ENCODE results near the gene RRM2. TPM values are rescaled to one million over a fixed set of nuclear protein-coding genes. Genes with fewer than 3 reads are reported as not detected.
"Not testable (repeated sequence)": the region's sequence is repeated elsewhere in the genome, so short reads cannot be mapped to it uniquely, and the experiment has no call there.

Gene RRM2
- total RNA-seq, 2 donors from 2014 or later = 375 to 624 TPM

DNA sequence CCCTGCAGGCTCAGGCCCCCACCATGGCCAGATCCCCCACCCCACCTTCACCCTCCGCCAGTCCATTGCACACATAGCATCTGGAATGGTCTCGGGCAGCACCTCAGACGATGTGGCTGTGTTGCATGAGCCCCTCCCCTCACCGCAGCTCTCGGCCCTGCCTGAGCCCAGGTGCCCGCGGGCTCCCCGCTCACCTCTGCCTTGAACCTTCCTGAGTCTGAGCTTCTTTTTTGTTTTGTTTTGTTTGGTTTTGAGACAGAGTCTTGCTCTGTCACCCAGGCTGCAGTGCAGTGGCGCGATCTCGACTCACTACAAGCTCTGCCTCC is 20.1 kb downstream of the RRM2 start:
- no peaks in the 10 kb centered on the region for H3K36me3 Mint-ChIP-seq
- peaks cover 8 to 11% of the 10 kb centered on the region in 2 donors for H3K4me1 Mint-ChIP-seq (ENCODE audit: low read depth in 2 of 2)
- H3K4me3 Mint-ChIP-seq = no peak overlapping the region
- ATAC-seq (no peak), DNase-seq (ENCODE audit: low spot score) (no peak)
- H3K27me3 Mint-ChIP-seq = no peaks in the 10 kb centered on the region
- peak overlapping the region in 1 of 2 donors; percentile 61 for H3K27ac Mint-ChIP-seq
- no peaks in the 10 kb centered on the region for H3K9me3 Mint-ChIP-seq

DNA sequence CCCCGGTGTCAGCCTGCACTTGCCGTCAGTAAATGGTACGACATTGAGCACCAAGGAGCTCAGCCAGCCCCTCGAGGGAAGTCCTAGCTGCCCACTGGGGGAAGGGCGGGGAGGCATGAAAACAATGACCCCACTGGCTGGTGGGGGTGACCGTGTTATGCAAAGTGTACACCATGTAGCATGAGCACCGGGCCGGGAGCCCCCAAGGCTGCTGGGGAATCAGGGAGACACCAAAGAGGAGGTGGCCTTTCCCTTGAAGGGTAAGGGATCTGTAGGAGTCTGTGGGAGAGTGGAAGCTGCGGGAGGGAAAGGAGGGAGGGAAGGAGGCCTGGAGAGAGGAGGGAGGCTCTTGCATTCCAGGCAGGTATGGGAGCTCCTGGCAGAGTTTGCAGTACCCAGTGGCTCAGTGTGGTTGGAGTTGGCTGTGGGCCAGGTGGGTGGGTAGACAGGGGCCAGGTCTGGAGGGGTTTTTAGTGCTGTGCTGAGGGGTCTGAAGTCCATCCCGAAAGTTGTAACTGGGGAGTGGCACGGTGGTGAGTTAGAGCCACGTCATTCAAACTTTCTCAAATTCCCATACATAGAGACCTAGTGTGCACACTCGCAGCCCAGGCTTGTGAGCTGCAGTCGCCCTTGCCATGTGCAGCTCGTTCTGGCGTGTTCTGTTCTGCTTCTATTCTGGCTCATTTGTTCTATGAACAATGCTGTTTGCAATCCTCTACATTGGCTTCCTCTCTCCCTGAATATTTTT is 22.4 kb downstream of the RRM2 start:
- peaks cover 6% of the 10 kb centered on the region for H3K36me3 Mint-ChIP-seq
- DNase-seq (ENCODE audit: low spot score) (no peak), ATAC-seq (no peak)
- no peaks in the 10 kb centered on the region for H3K9me3 Mint-ChIP-seq
- no peaks in the 10 kb centered on the region for H3K27me3 Mint-ChIP-seq
- no peak overlapping the region for H3K27ac Mint-ChIP-seq
- H3K4me3 Mint-ChIP-seq = no peak overlapping the region
- H3K4me1 Mint-ChIP-seq (ENCODE audit: low read depth in 2 of 2) = peaks cover 11 to 13% of the 10 kb centered on the region in 2 donors

DNA sequence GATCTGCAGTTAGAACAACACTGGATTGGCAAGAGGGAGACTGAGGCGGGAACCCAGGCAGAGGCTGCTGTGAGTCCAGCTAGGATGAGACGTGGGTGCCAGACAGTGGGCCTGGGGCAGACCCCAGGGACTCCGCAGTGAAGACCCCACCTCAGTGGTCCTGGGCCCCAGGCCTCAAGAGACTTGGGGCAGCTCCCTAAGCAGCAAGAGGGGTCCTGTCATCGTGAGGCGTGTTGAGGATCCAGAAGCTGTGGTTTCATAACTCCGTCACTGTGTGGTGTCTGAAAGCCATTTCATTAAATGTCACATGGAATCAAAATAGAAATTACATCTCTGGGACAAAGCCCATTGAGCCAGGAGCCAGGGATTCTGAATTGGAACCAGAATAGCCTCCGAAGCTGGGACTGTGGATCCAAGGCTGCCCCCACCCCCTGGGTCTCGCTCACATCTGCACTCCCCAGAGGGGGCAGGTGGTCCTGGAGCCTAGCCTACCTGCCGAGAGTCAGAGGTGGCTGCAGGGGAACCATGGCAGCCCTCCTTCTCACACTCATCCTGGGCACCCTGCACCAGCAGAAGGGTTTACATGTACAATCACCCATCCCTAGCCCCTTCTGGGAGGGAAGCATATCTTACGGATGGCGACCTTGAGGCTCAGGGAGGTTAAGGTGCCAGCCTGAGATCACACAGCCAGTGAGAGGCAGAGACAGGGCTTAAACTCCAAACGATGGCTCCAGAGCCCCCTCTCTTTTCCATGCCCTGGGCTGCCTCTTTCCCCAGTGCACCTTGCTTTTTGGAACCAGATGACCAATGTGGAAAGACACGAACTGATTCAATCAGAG is 23.2 kb downstream of the RRM2 start:
- Mint-ChIP-seq H3K36me3 (peaks cover 10% of the 10 kb centered on the region), H3K4me3 (no peak overlapping the region), H3K9me3 (no peaks in the 10 kb centered on the region), H3K27me3 (no peaks in the 10 kb centered on the region), H3K4me1 (ENCODE audit: low read depth in 2 of 2) (peaks cover 15 to 18% of the 10 kb centered on the region in 2 donors), H3K27ac (no peak overlapping the region)
- no peak for DNase-seq (ENCODE audit: low spot score)
- no peak for ATAC-seq

DNA sequence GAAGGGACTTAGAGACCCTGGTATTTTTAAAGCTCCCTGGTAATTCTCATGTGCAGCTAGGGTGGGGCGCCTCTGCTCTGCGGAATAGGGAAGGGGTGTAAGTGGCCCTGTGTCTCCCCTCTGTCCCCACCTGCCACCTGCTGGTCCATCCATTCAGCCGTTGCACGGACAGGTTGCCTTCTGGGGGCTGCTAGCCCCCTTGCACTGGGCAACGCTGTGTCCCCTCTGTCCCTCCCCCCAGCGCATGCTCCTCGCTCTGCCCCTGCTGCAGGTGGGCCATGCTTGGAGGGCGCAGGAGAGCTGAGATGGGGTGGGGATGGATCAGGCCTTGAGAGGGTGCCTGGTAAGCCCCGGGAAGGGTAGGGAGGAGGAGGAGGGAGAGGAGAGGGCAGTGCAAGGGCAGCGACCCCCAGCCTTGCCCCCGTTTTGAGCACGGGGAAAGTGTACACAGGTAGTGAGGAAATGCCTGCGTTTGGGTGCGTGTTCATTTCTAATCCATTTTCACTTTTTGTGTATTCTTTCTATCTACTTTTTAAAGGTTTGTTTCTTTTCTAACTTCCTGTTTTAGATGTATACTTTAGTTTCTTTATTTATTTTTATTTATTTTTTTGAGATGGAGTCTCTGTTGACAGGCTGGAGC is 23.9 kb downstream of the RRM2 start:
- no peak for DNase-seq (ENCODE audit: low spot score)
- H3K9me3 Mint-ChIP-seq = no peaks in the 10 kb centered on the region
- H3K4me3 Mint-ChIP-seq = no peak overlapping the region
- H3K27ac Mint-ChIP-seq = no peak overlapping the region
- ATAC-seq = no peak
- no peaks in the 10 kb centered on the region for H3K27me3 Mint-ChIP-seq
- peaks cover 12 to 15% of the 10 kb centered on the region in 2 donors for H3K4me1 Mint-ChIP-seq (ENCODE audit: low read depth in 2 of 2)
- H3K36me3 Mint-ChIP-seq = peaks cover 10% of the 10 kb centered on the region

DNA sequence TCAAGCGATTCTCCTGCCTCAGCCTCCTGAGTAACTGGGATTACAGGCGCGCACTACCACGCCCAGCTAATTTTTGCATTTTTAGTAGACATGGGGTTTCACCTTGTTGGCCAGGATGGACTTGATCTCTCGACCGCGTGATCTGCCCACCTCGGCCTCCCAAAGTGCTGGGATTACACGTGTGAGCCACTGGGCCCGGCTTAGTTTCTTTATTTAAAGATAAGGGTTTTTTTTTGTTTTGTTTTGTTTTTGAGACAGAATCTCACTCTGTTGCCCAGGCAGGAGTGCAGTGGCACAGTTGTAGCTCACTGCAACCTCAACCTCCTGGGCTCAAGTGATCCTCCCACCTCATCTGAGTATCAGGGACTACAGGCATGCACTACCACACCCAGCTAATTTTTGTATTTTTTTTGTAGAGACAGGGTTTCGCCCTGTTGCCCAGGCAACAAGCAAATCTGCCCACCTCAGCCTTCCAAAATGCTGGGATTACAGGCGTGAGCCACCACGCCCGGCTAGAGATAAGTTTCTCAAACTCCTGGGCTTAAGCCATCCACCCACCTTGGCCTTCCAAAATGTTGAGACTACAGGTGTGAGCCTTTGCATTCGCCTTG is 24.6 kb downstream of the RRM2 start:
- Mint-ChIP-seq H3K36me3 (peaks cover 10% of the 10 kb centered on the region), H3K4me1 (ENCODE audit: low read depth in 2 of 2) (peaks cover 9 to 10% of the 10 kb centered on the region in 2 donors)
- ATAC-seq; H3K27me3 Mint-ChIP-seq; H3K27ac Mint-ChIP-seq; H3K4me3 Mint-ChIP-seq; DNase-seq (ENCODE audit: low spot score); H3K9me3 Mint-ChIP-seq: not testable (repeated sequence)

DNA sequence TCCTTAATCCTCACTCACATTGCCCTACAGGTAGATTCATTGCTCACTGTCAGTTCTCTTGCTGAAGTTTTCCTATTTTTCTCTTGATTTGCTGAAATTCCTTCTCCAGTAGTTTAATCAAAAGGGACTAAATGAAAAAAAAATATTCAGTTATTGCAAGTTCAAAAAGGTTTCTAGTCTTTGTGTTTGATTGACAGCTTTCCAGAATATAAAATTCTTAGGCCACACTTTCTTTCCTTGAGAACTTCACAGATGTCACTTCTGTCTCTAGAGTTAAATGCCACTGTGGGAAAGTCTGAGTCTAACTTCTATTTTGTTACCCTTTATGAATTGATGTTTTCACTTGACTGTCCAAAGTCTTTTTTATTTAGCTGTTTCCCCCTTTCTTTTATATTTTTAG is 25.7 kb downstream of the RRM2 start:
- ATAC-seq = no peak
- H3K4me1 Mint-ChIP-seq (ENCODE audit: low read depth in 2 of 2) = peaks cover 9 to 10% of the 10 kb centered on the region in 2 donors
- no peaks in the 10 kb centered on the region for H3K27me3 Mint-ChIP-seq
- peaks cover 10% of the 10 kb centered on the region for H3K36me3 Mint-ChIP-seq
- no peaks in the 10 kb centered on the region for H3K9me3 Mint-ChIP-seq
- H3K4me3 Mint-ChIP-seq = no peak overlapping the region
- no peak overlapping the region for H3K27ac Mint-ChIP-seq
- DNase-seq (ENCODE audit: low spot score) = no peak

DNA sequence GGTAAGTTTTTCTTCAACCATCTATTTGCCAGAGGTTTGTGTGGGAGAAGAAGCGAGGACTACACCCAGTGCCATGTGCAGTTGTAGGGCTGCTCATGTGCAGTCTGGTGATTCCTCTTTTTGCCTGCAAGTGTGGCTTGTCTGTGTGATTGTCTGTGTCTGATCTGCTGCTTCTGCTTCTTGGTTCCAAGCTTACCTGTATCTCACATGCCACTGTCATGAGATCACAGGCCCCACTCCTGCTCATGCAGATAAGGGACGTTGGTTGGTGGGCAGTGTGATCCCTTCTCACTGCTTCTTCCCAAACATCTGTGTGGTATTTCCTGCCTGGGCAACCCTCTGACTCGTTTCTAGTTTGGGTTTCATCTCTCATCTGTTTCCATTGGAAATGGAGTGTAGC is 27.1 kb downstream of the RRM2 start:
- Mint-ChIP-seq H3K27me3 (no peaks in the 10 kb centered on the region), H3K4me1 (ENCODE audit: low read depth in 2 of 2) (peaks cover 9 to 10% of the 10 kb centered on the region in 2 donors), H3K36me3 (peaks cover 10% of the 10 kb centered on the region), H3K27ac (peak overlapping the region in 1 of 2 donors; percentile 19), H3K4me3 (no peak overlapping the region), H3K9me3 (no peaks in the 10 kb centered on the region)
- ATAC-seq = no peak
- no peak for DNase-seq (ENCODE audit: low spot score)

DNA sequence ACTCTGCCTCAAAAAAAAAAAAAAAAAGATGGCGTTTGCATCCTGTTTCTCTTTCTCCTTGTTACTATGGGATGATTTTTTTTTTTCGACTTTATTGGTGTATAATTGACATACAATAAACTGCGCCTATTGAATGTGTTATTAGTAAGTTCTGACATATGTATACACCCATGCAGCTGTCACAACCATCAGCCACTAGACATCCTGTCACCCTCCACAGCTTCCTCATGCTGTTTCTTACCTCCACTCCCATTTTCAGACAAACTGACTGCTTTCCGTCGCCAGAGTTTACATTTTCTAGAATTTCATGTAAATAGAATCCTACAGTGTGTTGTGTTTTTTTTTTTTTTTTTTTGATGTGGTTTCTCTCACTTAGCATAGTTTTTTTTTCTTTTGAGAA is 27.9 kb downstream of the RRM2 start:
- DNase-seq (ENCODE audit: low spot score) (no peak), ATAC-seq (no peak)
- peak overlapping the region in 1 of 2 donors; percentile 40 for H3K27ac Mint-ChIP-seq
- no peak overlapping the region for H3K4me3 Mint-ChIP-seq
- peaks cover 9 to 10% of the 10 kb centered on the region in 2 donors for H3K4me1 Mint-ChIP-seq (ENCODE audit: low read depth in 2 of 2)
- H3K27me3 Mint-ChIP-seq = no peaks in the 10 kb centered on the region
- peaks cover 10% of the 10 kb centered on the region for H3K36me3 Mint-ChIP-seq
- no peaks in the 10 kb centered on the region for H3K9me3 Mint-ChIP-seq

DNA sequence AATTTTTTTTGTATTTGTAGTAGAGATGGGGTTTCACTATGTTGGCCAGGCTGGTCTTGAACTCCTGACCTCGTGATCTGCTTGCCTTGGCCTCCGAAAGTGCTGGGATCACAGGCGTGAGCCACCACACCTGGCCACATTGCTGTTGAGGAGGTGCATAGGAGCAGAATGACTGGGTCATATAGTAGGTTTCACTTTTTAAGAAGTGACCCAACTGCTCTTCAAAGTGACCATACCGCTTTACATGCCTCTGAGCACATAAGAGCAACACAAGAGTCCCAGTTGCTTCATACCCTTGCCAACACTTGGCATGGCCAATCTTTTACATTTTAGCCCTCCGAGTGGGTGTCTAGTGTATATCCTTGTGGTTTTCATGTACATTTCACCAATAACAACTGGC is 28.9 kb downstream of the RRM2 start:
- H3K4me3 Mint-ChIP-seq = no peak overlapping the region
- peaks cover 10% of the 10 kb centered on the region for H3K36me3 Mint-ChIP-seq
- DNase-seq (ENCODE audit: low spot score) (no peak), ATAC-seq (no peak)
- peak overlapping the region in 1 of 2 donors; percentile 40 for H3K27ac Mint-ChIP-seq
- no peaks in the 10 kb centered on the region for H3K27me3 Mint-ChIP-seq
- no peaks in the 10 kb centered on the region for H3K9me3 Mint-ChIP-seq
- H3K4me1 Mint-ChIP-seq (ENCODE audit: low read depth in 2 of 2) = peaks cover 9 to 10% of the 10 kb centered on the region in 2 donors

DNA sequence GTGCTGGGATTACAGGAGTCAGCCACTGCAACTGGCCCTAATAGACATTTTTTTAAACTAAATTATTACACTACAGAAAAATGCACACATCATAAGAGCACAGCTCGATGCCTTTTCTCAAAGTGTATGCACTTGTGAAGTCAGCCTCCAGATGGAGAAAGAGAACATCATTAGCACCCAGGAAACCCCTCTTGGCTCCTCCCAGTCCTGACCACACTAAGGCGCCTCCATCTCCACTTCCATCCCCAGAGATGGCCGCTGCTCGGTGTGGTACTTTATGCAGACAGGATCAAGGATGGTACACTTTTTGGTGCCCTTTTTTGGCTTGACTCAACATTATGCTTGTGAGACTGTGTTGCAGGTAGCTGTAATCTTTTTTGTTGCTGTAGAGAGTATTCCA is 34.8 kb downstream of the RRM2 start:
- DNase-seq (ENCODE audit: low spot score) (no peak), ATAC-seq (no peak)
- Mint-ChIP-seq H3K36me3 (no peaks in the 10 kb centered on the region), H3K27me3 (no peaks in the 10 kb centered on the region), H3K27ac (no peak overlapping the region), H3K4me3 (no peak overlapping the region), H3K4me1 (ENCODE audit: low read depth in 2 of 2) (peaks cover 0 to 2% of the 10 kb centered on the region in 2 donors), H3K9me3 (no peaks in the 10 kb centered on the region)

DNA sequence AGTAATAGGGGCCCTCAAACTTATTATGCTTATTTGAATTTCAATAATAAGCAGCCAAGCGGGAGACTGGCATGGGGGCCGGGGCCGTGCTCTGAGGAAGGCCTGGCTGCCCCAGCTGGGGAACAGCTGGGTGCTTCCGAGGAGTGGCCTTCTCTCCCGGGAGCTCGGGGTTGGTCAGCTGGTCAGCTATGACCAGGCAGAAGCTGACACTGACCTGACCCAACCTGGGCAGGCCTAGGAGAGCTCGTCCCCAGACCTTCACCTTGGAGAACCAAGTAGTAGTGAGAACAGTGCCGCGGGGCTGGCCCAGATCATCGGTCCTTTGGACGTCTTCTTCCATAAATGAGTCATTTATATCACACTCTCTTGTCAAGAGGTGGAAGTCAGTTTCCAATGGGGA is 36.1 kb downstream of the RRM2 start:
- Mint-ChIP-seq H3K27me3 (no peaks in the 10 kb centered on the region), H3K27ac (no peak overlapping the region), H3K9me3 (no peaks in the 10 kb centered on the region), H3K4me3 (no peak overlapping the region), H3K36me3 (no peaks in the 10 kb centered on the region), H3K4me1 (ENCODE audit: low read depth in 2 of 2) (peaks cover 0 to 2% of the 10 kb centered on the region in 2 donors)
- no peak for DNase-seq (ENCODE audit: low spot score)
- ATAC-seq = no peak

DNA sequence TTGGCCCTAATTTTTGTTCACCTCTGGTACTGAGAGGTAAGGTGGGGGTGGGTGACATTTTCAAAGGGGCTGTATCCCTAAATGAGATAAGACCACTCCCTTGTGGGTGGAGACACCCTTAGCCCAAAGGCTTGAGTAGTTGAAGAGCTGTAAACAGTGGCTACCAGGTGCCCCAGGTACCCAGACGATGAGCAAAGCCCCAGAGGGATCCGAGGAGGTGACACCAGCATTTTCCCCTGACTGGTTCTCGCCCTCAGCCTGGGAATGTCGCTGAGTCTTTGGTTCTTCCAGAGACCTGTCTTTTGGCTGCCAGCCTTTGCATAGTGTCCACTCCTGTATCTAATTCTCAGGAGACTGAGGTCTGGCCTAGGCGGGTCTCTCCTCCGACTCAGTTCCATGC is 36.5 kb downstream of the RRM2 start:
- no peak for ATAC-seq
- no peak overlapping the region for H3K4me3 Mint-ChIP-seq
- H3K27ac Mint-ChIP-seq = no peak overlapping the region
- H3K27me3 Mint-ChIP-seq = no peaks in the 10 kb centered on the region
- H3K9me3 Mint-ChIP-seq = no peaks in the 10 kb centered on the region
- no peak for DNase-seq (ENCODE audit: low spot score)
- no peaks in the 10 kb centered on the region for H3K36me3 Mint-ChIP-seq
- peaks cover 0 to 6% of the 10 kb centered on the region in 2 donors for H3K4me1 Mint-ChIP-seq (ENCODE audit: low read depth in 2 of 2)

DNA sequence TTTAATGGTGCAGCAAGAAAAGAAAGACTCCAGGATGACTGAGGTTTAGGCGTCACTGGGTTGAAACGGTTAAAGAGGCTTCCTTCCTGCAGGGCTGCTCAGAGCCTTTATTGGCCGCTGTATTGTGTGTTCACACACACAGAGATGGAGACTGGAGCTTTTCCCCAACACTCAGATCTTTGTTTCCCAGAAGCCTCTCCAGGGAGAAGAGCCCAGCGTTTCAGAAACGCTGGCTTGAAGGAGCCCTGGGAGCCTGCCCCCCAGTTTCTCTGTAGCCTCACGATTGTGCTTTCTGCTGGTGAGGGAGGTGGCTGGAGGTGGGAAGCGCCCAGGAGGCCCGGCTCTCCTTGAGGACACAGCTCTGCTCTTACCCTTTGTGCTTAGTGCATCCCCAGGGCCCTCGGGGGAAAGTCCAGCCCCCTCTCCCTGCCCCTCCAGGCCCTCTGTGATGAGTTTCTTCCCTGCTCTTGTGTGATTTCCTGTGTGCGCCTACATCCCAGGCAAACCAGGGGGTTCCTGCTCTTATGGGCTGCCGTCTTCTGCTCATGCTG is 37.1 kb downstream of the RRM2 start:
- no peak overlapping the region for H3K4me3 Mint-ChIP-seq
- ATAC-seq (no peak), DNase-seq (ENCODE audit: low spot score) (no peak)
- H3K4me1 Mint-ChIP-seq (ENCODE audit: low read depth in 2 of 2) = peaks cover 0 to 9% of the 10 kb centered on the region in 2 donors
- H3K27ac Mint-ChIP-seq = no peak overlapping the region
- no peaks in the 10 kb centered on the region for H3K27me3 Mint-ChIP-seq
- no peaks in the 10 kb centered on the region for H3K36me3 Mint-ChIP-seq
- no peaks in the 10 kb centered on the region for H3K9me3 Mint-ChIP-seq

Data from natural killer cell treated with Interleukin-12 subunit alpha and Interleukin-12 subunit beta and Interleukin-15 and Interleukin-18, amount 100 ng/mL, for 72 hours (primary cell).